NT2/D1 (cell line): ENCODE data around the gene DAB2IP.

Experiments used
- DNase-seq: peaks from one replicate; pipeline ENCODE4 v3.0.0-alpha.2; 2011; ENCODE audit warnings: low read depth, low spot score
- H3K27me3 ChIP-seq: 2 replicates; pipeline ENCODE4 v1.6.0; 2011; ENCODE audit warnings: mild to moderate bottlenecking; ENCODE audit not compliant: insufficient read length, insufficient read depth
- H3K36me3 ChIP-seq: 2 replicates; pipeline ENCODE4 v1.6.1; 2011; ENCODE audit warnings: mild to moderate bottlenecking, low read length, mixed read lengths; ENCODE audit not compliant: insufficient read depth, insufficient read length
- H3K4me1 ChIP-seq: 2 replicates; pipeline ENCODE4 v1.5.1; 2011; ENCODE audit not compliant: insufficient read depth, insufficient read length
- H3K4me3 ChIP-seq: 2 replicates; pipeline ENCODE4 v1.5.1; 2011; ENCODE audit warnings: low read depth; ENCODE audit not compliant: insufficient read length
- H3K9ac ChIP-seq: 2 replicates; pipeline ENCODE4 v1.6.0; 2011; ENCODE audit warnings: low read depth; ENCODE audit not compliant: insufficient read length
- H3K9me3 ChIP-seq: 2 replicates; pipeline ENCODE4 v1.5.1; 2011; ENCODE audit warnings: mild to moderate bottlenecking, low read length; ENCODE audit not compliant: insufficient read depth
- SUZ12 ChIP-seq: IDR thresholded peaks from 2 replicates; pipeline ENCODE4 v1.6.1; 2011; ENCODE audit not compliant: insufficient read length, insufficient read depth; ENCODE audit errors: extremely low read depth
- YY1 ChIP-seq: IDR thresholded peaks from 2 replicates; pipeline ENCODE4 v1.6.1; 2011; ENCODE audit not compliant: insufficient read length, insufficient read depth
- ZNF274 ChIP-seq: IDR thresholded peaks from 2 replicates; pipeline ENCODE4 v1.6.1; 2011; ENCODE audit warnings: mild to moderate bottlenecking, low read depth, low read length

DAB2IP gene

DNA sequence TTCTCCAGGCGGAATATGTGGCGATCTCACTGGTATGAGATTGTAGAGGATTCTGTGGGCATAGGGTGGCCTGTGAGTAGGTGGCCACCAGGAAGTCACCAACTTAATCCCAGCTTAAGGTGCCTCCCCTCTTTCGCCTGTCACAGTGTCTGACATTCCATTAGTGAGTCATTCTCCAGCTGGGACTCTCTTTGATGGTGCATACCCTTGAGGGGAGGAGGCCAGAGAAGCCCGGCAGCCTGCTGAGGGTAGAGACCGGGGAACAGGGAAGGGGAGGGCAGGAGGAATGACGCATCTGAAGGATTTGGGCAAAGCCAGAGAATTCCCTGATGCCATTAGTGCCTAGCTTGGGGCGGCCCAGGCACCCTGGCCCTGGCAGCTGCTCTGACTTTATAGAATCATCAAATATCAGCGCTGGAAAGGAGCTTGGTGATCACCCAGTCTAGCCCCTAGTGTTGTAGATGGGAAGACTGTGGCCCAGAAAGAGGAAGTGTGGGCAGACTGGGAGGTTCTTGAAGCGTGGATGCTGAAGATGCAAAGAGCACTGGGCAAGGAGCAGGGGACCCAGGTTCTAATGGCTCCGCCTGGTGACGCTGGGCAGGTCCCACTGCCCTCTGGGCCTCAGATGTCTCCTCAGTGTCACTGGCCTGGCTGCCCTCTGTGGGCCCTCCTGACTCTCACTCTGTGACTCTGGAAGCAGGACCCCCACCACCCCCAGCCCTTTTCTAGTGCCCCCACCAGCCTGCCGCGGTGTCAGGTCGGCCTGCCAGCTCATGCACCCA lies 41.4 kb downstream of the DAB2IP start:
- no peaks in the 10 kb centered on the region for H3K9me3 ChIP-seq
- H3K9ac ChIP-seq: no peak overlapping the region
- peaks cover 20% of the 10 kb centered on the region for H3K36me3 ChIP-seq
- TF ChIP-seq SUZ12 (no peak), ZNF274 (no peak), YY1 (no peak)
- peaks cover 17% of the 10 kb centered on the region for H3K27me3 ChIP-seq
- DNase-seq: peak; percentile 77
- peaks cover 32% of the 10 kb centered on the region for H3K4me1 ChIP-seq
- H3K4me3 ChIP-seq: no peak overlapping the region

DNA sequence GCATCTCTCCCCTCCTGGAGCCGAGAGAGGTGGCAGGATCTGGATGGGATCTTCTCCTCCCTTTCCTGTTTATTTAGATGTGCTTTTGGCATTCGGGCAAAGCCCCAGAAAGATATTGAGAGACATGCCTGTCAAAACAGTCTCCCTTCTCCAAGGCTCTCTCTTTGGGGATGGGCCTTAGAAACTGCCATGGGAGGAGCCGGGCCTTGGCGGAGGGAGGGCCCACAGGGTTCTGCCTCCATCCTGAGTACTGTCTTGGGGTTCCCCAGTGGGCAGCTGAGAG lies 41.9 kb downstream of the DAB2IP start:
- Histone ChIP-seq H3K9ac (no peak overlapping the region), H3K4me3 (no peak overlapping the region), H3K4me1 (peaks cover 30% of the 10 kb centered on the region), H3K9me3 (no peaks in the 10 kb centered on the region), H3K27me3 (peaks cover 23% of the 10 kb centered on the region), H3K36me3 (peaks cover 16% of the 10 kb centered on the region)
- no peak for DNase-seq
- TF ChIP-seq YY1: no peak
- TF ChIP-seq SUZ12: no peak
- no peak for TF ChIP-seq ZNF274

DNA sequence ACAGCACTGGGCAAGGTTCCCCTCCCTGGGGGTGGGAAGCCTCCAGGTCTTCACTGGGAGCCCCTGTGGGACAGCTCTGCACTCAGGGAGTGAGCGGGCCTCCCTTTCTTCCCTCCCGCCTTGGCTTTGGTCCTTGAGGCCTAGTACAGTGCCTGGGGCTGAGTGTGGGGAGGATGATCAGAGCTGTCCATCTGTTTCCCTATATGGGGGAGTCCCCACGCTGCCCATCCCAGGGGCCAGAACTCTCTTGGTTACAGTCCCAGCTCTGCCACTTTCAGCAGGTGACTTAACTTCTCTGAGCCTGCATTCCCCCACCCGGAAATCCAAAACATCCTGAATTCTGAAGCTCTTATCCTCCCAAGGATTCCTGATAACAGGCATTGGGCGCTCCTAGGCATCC lies 42.6 kb downstream of the DAB2IP start:
- DNase-seq: no peak
- no peak overlapping the region for H3K4me3 ChIP-seq
- H3K9me3 ChIP-seq: no peaks in the 10 kb centered on the region

DNA sequence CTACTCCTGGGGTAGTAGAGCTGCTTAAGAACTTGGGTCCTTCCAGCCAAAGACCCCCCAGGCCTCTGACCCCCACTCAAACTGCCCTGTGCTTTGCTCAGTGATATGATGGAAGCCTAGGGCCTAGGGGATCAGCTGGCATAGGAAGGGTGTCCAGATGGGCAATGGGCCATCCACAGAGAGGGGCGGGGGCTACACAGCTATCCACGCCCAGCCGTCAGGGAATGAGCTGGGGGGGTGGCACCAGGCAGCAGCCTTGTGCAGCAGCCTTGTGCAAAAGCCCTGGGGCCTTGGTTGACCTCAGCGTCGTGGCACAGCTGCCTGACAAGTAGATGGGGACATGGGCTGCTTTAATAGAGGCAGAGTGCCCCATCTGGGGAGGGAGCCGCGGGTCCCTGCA lies 43.2 kb downstream of the DAB2IP start:
- Histone ChIP-seq H3K4me3 (no peak overlapping the region), H3K4me1 (peaks cover 28% of the 10 kb centered on the region), H3K9me3 (no peaks in the 10 kb centered on the region), H3K27me3 (peaks cover 23% of the 10 kb centered on the region), H3K36me3 (peaks cover 11% of the 10 kb centered on the region), H3K9ac (peak overlapping the region; percentile 17)
- no peak for DNase-seq
- TF ChIP-seq ZNF274 (no peak), YY1 (no peak), SUZ12 (no peak)

More for the DNA sequence above, 42.6 kb downstream of the DAB2IP start:
- TF ChIP-seq ZNF274 (no peak), SUZ12 (no peak), YY1 (no peak)
- Histone ChIP-seq H3K36me3 (peaks cover 11% of the 10 kb centered on the region), H3K27me3 (peaks cover 23% of the 10 kb centered on the region), H3K4me1 (peaks cover 28% of the 10 kb centered on the region), H3K9ac (no peak overlapping the region)

DNA sequence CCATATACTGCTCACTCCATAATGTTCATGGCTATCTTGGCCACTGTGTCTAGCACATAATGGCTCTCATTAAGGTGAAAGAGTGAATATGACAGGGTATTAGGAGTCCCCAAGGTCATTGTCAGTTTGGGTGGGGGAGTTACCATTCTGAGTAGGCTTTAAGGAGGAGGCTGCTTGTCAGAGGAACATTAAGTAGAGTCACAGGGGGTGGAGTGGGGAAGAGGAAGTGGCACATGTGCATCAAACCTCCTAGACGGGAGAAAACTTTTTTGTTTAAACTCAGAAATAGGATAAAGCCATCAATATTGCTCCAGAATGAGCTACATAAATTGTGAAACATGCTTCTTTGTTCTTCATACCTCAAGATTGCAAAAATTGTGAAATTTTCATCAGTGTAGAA lies 45.5 kb downstream of the DAB2IP start:
- no peak for DNase-seq
- TF ChIP-seq ZNF274 (no peak), YY1 (no peak), SUZ12 (no peak)
- Histone ChIP-seq H3K4me3 (no peak overlapping the region), H3K36me3 (peaks cover 30% of the 10 kb centered on the region), H3K27me3 (peaks cover 23% of the 10 kb centered on the region), H3K9me3 (no peaks in the 10 kb centered on the region), H3K9ac (no peak overlapping the region), H3K4me1 (peaks cover 24% of the 10 kb centered on the region)

DNA sequence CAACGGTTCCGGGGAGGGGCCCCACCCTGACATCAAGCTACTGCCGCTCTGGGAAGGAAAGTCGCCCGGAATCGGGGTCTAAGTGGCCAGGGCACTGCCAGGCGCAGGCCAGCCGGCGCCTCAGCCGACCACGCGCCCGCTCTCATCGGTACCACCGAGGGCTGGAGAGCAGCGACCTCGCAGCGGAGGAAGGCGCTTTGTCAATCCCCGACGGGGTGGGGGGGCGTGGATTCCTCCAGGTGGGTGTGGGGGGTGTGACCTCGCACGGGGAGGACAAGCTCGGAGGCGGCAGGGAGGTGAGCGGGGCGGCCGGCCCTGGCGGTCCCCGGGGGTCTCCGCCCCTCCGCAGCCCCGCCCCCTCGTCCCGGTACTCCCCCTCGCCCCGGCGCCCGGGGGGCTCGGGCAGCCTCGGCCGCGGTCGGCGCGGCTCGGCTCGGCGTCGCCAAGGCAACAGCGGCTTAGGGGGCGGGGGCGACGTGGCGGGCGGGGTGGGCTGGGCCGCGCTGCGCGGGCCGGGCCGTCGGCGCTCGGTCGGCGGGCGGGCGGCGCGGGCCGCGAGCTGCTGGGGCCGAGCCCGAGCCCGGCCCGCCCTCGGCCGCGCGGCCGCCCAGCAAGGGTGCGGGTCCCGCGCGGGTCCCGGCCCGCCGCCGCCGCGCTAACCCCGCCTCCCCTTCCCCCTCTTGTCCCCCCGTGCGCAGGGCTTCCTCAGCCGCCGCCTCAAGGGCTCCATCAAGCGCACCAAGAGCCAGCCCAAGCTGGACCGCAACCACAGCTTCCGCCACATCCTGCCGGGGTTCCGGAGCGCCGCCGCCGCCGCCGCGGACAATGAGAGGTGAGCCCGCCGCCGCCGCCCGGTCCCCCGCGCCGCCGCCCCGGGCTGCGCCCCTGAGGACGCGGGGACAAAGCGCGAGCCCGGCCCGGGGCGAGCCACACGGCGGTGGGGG lies 47.5 kb downstream of the DAB2IP start:
- H3K36me3 ChIP-seq: peaks cover 32% of the 10 kb centered on the region
- peak; percentile 47 for DNase-seq
- peaks cover 14% of the 10 kb centered on the region for H3K4me1 ChIP-seq
- no peaks in the 10 kb centered on the region for H3K9me3 ChIP-seq
- H3K27me3 ChIP-seq: peaks cover 18% of the 10 kb centered on the region
- H3K4me3 ChIP-seq: peak overlapping the region; percentile 67
- H3K9ac ChIP-seq: peak overlapping the region; percentile 74
- TF ChIP-seq YY1: no peak
- TF ChIP-seq ZNF274: no peak
- no peak for TF ChIP-seq SUZ12

DNA sequence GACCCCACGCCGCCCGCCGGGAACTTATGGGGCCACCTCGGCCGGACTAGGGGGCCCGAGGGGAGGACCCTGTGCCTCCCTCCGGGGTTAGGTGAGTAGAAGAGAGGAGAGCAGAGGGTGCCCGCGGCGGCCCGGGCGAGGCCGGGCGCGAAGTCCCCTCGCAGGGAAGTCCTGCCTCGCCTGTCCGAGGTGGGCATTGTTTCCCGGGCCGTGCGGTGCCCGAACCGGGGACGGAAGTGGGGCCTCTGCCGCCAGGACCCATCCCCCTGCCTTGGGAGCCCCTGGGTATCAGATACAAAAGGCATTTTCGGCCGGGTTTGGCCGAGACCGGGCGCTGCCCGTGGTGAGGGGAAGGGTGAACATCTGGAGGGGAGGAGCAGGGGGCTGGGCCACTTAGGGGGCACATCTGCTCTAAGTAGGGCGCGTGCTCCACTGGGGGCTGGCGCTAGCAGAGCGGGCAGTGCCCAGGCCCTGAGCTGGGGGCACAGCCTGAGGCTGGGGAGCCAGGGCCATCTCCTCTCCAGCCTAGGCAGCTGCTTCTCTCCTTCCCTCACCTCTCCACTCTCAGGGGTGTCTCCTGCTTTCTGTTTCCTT lies 48.2 kb downstream of the DAB2IP start:
- TF ChIP-seq SUZ12 (no peak), ZNF274 (no peak), YY1 (no peak)
- no peaks in the 10 kb centered on the region for H3K9me3 ChIP-seq
- DNase-seq: no peak
- peak overlapping the region; percentile 67 for H3K4me3 ChIP-seq
- peaks cover 14% of the 10 kb centered on the region for H3K4me1 ChIP-seq
- peaks cover 17% of the 10 kb centered on the region for H3K27me3 ChIP-seq
- H3K9ac ChIP-seq: peak overlapping the region; percentile 73
- H3K36me3 ChIP-seq: peaks cover 25% of the 10 kb centered on the region
